ENCODE data around the gene HDGF. TPM values are rescaled to one million over a fixed set of nuclear protein-coding genes. Genes with fewer than 3 reads are reported as not detected.

The HDGF gene
- total and polyA plus RNA-seq, 2 donors (not counting 3 experiments of a cell fraction or from before 2014, with no cell fraction given): 95.1 to 298 TPM

- H3K4me2 ChIP-seq (ENCODE audit: insufficient read depth, low read length): peak overlapping the region; percentile 89
- peak; percentile 62 for DNase-seq (ENCODE audit: low read depth, low spot score)
- intact Hi-C loops (cut with micrococcal nuclease): loop anchor here (1.0 kb wide), 6 partner anchors 37 to 201 kb away; partner anchors contain the start of gene NTRK1
- FAIRE-seq: peak; percentile 78
- dilution Hi-C loops (cut with MboI; ENCODE audit: extremely low pct_ligation_motif_present, low sequenced_read_pairs): no loop called here
- peaks cover 32% of the 10 kb centered on the region for H3K4me1 ChIP-seq (ENCODE audit: control insufficient read depth, extremely low read depth, insufficient read depth, low read length)
- POLR2A ChIA-PET: interaction anchor here (1.7 kb wide), 1 partner anchor 37 kb away, joined by 6 read pairs; no protein-coding TSS in a partner anchor
- no TSS peak for BruUV-seq (replicated peaks)
- H3K9ac ChIP-seq (replicated peaks; ENCODE audit: extremely low read depth, insufficient read depth, low read length): no peak overlapping the region
- no peaks in the 10 kb centered on the region for H3K27me3 ChIP-seq (ENCODE audit: control insufficient read depth in 2 of 2, insufficient read depth in 2 of 2, low read length in 2 of 2)
- H3K36me3 ChIP-seq (ENCODE audit: control insufficient read depth in 2 of 2, extremely low read depth in 1 of 2, insufficient read depth in 2 of 2, low read length in 2 of 2): peaks cover 10 to 18% of the 10 kb centered on the region in 2 experiments
- no peak overlapping the region for H3K27ac ChIP-seq (ENCODE audit: insufficient read depth, low read depth, low read length)
- CTCF ChIA-PET: interaction anchor here (0.6 to 5.3 kb wide), 71 partner anchors 8 to 201 kb away, joined by 3 to 546 read pairs (median 6); partner anchors contain the start of genes CRABP2, HDGF, INSRR and LRRC71
- peaks cover 55% of the 10 kb centered on the region for H3K79me2 ChIP-seq (ENCODE audit: control insufficient read depth, insufficient read depth, low read length)
- H2AFZ ChIP-seq (ENCODE audit: low read depth, low read length): no peak overlapping the region
- H3K9me1 ChIP-seq (replicated peaks; ENCODE audit: control insufficient read depth, extremely low read depth, insufficient read depth, low read length): no peaks in the 10 kb centered on the region
- H4K20me1 ChIP-seq (replicated peaks; ENCODE audit: control insufficient read depth, extremely low read depth, insufficient read depth, low read length): peaks cover 7% of the 10 kb centered on the region
- H3K9me3 ChIP-seq (replicated peaks; ENCODE audit: control insufficient read depth, insufficient read depth, low read length): no peaks in the 10 kb centered on the region
- H3K4me3 ChIP-seq (replicated peaks in 1 of 3; ENCODE audit: insufficient read depth in 1 of 3, low read depth in 1 of 3, low read length in 3 of 3): peak overlapping the region in 1 of 3 experiments; percentile 79
- TF ChIP-seq MYC (IDR thresholded peaks at IDR 0.05; ENCODE audit: low read depth, low read length) (no peak), CTCF (IDR thresholded peaks at IDR 0.05; ENCODE audit: extremely low read depth in 1 of 2, insufficient read depth in 1 of 2, low read depth in 1 of 2, low read length in 2 of 2) (peak; percentile 66 to 69)
Measured at GRCh38 chr1:156726549-156727226, 24.8 kb downstream of the HDGF start.

GRCh38 chr1:156725683-156726280 lies 25.7 kb downstream of the HDGF start:
- H3K79me2 ChIP-seq (ENCODE audit: control insufficient read depth, insufficient read depth, low read length): peaks cover 55% of the 10 kb centered on the region
- no peak for TF ChIP-seq GATA2 (IDR thresholded peaks at IDR 0.05; ENCODE audit: insufficient read depth, insufficient read length, low read depth, low read length)
- peak; percentile 20 for TF ChIP-seq MYC (IDR thresholded peaks at IDR 0.05; ENCODE audit: low read depth, low read length)
- TF ChIP-seq POLR2AphosphoS5 (IDR thresholded peaks at IDR 0.05; ENCODE audit: insufficient read depth, low read depth, low read length): peak; percentile 32
- peak; percentile 98 to 99 for TF ChIP-seq CTCF (IDR thresholded peaks at IDR 0.05; ENCODE audit: extremely low read depth in 1 of 2, insufficient read depth in 1 of 2, low read depth in 1 of 2, low read length in 2 of 2)
- FAIRE-seq (peak; percentile 93), DNase-seq (ENCODE audit: low read depth, low spot score) (peak; percentile 86)
- H4K20me1 ChIP-seq (replicated peaks; ENCODE audit: control insufficient read depth, extremely low read depth, insufficient read depth, low read length): peaks cover 7% of the 10 kb centered on the region
- dilution Hi-C loops (cut with MboI; ENCODE audit: extremely low pct_ligation_motif_present, low sequenced_read_pairs): no loop called here
- H3K9me3 ChIP-seq (replicated peaks; ENCODE audit: control insufficient read depth, insufficient read depth, low read length): no peaks in the 10 kb centered on the region
- no peaks in the 10 kb centered on the region for H3K27me3 ChIP-seq (ENCODE audit: control insufficient read depth in 2 of 2, insufficient read depth in 2 of 2, low read length in 2 of 2)
- H2AFZ ChIP-seq (ENCODE audit: low read depth, low read length): no peak overlapping the region
- no peaks in the 10 kb centered on the region for H3K9me1 ChIP-seq (replicated peaks; ENCODE audit: control insufficient read depth, extremely low read depth, insufficient read depth, low read length)
- peak overlapping the region; percentile 25 for H3K9ac ChIP-seq (replicated peaks; ENCODE audit: extremely low read depth, insufficient read depth, low read length)
- BruUV-seq (replicated peaks): no TSS peak
- POLR2A ChIA-PET: interaction anchor here (0.5 to 1.7 kb wide), 4 partner anchors 36 to 165 kb away, joined by 3 to 6 read pairs (median 4); no protein-coding TSS in a partner anchor
- H3K4me2 ChIP-seq (ENCODE audit: insufficient read depth, low read length): peak overlapping the region; percentile 89
- intact Hi-C loops (cut with micrococcal nuclease): loop anchor here (1.0 kb wide), 8 partner anchors 19 to 202 kb away; partner anchors contain the start of gene NTRK1
- H3K27ac ChIP-seq (ENCODE audit: insufficient read depth, low read depth, low read length): no peak overlapping the region
- CTCF ChIA-PET: interaction anchor here (0.6 to 5.3 kb wide), 71 partner anchors 7 to 202 kb away, joined by 3 to 546 read pairs (median 6); partner anchors contain the start of genes CRABP2, HDGF, INSRR and LRRC71
- H3K4me1 ChIP-seq (ENCODE audit: control insufficient read depth, extremely low read depth, insufficient read depth, low read length): peaks cover 32% of the 10 kb centered on the region
- peak overlapping the region; percentile 3 to 79 (median 18) for H3K4me3 ChIP-seq (replicated peaks in 1 of 3; ENCODE audit: insufficient read depth in 1 of 3, low read depth in 1 of 3, low read length in 3 of 3)
- H3K36me3 ChIP-seq (ENCODE audit: control insufficient read depth in 2 of 2, extremely low read depth in 1 of 2, insufficient read depth in 2 of 2, low read length in 2 of 2): peaks cover 10 to 23% of the 10 kb centered on the region in 2 experiments

All from endothelial cell of umbilical vein (primary cell).